K562 (cell line): Measurements from ENCODE around the gene DYNC1H1. TPM values are rescaled to one million over a fixed set of nuclear protein-coding genes. Genes with fewer than 3 reads are reported as not detected.
A peak's percentile ranks its signal among the peaks of the same experiment; 100 is the strongest.

ENCODE experiments used
- MGA ChIP-seq: fragments of 450-650 bp; IDR thresholded peaks from 2 replicates; pipeline ENCODE4 v1.6.1; 2016; ENCODE audit warnings: mild to moderate bottlenecking, moderate library complexity
- MNT ChIP-seq, 2 experiments: fragments of 450-650 bp; conservative IDR thresholded peaks; 2 replicates each; pipeline ENCODE4 v1.6.1; 2017; ENCODE audit warnings: mild to moderate bottlenecking in 2 of 2, moderate library complexity in 2 of 2
- RBFOX2 ChIP-seq: fragments of 200-400 bp; formaldehyde crosslinking; IDR thresholded peaks from 2 replicates; pipeline ENCODE4 v1.6.1; 2017; ENCODE audit warnings: low read depth, mild to moderate bottlenecking, low read length, moderate library complexity
- RBM34 ChIP-seq: fragments of 200-400 bp; formaldehyde crosslinking; IDR thresholded peaks from 2 replicates; pipeline ENCODE4 v1.6.1; 2018; ENCODE audit warnings: low read length, borderline replicate concordance; ENCODE audit not compliant: insufficient read depth
- TAF1 ChIP-seq: IDR thresholded peaks from 2 replicates; pipeline ENCODE4 v1.6.1; 2011; ENCODE audit warnings: mild to moderate bottlenecking, low read length, moderate library complexity; ENCODE audit not compliant: insufficient read depth, control insufficient read depth, severe bottlenecking; ENCODE audit errors: extremely low read depth
- polyA plus RNA-seq, 8 experiments: library from polyadenylated mRNA; depleted of rRNA in 4 of 8; stranded (reverse) in 5 of 8; unstranded in 3 of 8; fragments of >200 nt; fragmentation: Nextera tagmentation in 2 of 8; fragmentation: Illumina TruSeq in 1 of 8; extraction: Ambion mirVana in 2 of 8; extraction: Trizol in 1 of 8; gene quantifications; 2 replicates each; pipeline versions ENCODE4 v1.2.1 to v1.2.3, GENCODE V29; 2011 to 2014; ENCODE audit warnings: inconsistent platforms in 1 of 8, missing spikeins in 1 of 8
- total RNA-seq, 7 experiments: library from RNA; depleted of rRNA in 6 of 7; stranded (reverse); fragments of >200 nt in 6 of 7; fragmentation: Illumina TruSeq in 2 of 7; extraction: Trizol in 2 of 7; gene quantifications; 2 replicates each; pipeline versions ENCODE4 v1.2.1 to v1.2.3, GENCODE V29; 2011 to 2021; ENCODE audit warnings: low replicate concordance in 1 of 7
- TF ChIP-seq, protein P1 (sequence below): fragments of 250-450 bp; sonication (Bioruptor Pico); IDR thresholded peaks from 2 replicates; pipeline ENCODE4 v1.5.0; 2021

DYNC1H1 gene
- total and polyA plus RNA-seq, 9 of the 15 experiments (the other 6 are each of a cell fraction or from before 2014, with no cell fraction given): 31.9 to 335 (median 115) TPM

- TF ChIP-seq MGA (no peak), TAF1 (peak; percentile 83), RBFOX2 (peak; percentile 89), MNT (conservative IDR thresholded peaks at IDR 0.05) (peak in 1 of 2 experiments; percentile 62; a peak in 1 of 4 replicates), RBM34 (no peak)
- TF ChIP-seq, protein P1, sequence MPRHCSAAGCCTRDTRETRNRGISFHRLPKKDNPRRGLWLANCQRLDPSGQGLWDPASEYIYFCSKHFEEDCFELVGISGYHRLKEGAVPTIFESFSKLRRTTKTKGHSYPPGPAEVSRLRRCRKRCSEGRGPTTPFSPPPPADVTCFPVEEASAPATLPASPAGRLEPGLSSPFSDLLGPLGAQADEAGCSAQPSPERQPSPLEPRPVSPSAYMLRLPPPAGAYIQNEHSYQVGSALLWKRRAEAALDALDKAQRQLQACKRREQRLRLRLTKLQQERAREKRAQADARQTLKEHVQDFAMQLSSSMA (CRISPR knock-in tag): no peak
Measured at GRCh38 chr14:101964297-101965180, at the start of gene DYNC1H1 (continued).
